Measurements from ENCODE around the gene ITM2B.

DNA sequence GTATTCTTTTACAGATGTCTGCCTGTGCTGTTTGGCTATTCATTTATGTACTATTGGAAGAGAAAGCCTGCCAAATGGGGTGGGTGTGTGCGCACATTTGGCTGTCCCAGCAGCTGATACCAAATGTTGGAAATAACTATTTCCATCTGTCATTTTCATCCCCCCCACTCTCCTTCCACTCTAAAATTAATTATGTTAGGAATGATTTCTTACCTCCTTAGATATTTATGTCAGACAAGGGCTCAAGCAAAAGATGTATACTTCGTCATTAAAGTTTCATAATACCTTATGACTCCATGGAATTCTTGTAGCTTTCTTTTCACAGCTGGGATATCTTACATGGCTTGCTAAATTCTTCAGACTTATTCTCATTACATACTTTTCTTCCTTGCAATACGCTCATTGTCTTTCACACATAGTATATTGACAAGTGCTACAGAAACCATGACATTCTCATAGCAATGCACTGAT is 18.6 kb downstream of the ITM2B start:
- TF ChIP-seq, protein P1, sequence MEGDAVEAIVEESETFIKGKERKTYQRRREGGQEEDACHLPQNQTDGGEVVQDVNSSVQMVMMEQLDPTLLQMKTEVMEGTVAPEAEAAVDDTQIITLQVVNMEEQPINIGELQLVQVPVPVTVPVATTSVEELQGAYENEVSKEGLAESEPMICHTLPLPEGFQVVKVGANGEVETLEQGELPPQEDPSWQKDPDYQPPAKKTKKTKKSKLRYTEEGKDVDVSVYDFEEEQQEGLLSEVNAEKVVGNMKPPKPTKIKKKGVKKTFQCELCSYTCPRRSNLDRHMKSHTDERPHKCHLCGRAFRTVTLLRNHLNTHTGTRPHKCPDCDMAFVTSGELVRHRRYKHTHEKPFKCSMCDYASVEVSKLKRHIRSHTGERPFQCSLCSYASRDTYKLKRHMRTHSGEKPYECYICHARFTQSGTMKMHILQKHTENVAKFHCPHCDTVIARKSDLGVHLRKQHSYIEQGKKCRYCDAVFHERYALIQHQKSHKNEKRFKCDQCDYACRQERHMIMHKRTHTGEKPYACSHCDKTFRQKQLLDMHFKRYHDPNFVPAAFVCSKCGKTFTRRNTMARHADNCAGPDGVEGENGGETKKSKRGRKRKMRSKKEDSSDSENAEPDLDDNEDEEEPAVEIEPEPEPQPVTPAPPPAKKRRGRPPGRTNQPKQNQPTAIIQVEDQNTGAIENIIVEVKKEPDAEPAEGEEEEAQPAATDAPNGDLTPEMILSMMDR (IDR thresholded peaks at IDR 0.05 in 2 of 3, conservative IDR thresholded peaks at IDR 0.05 in 1 of 3; ENCODE audit: control insufficient read depth in 2 of 3, extremely low read depth in 1 of 3, insufficient read depth in 1 of 3, low read depth in 3 of 3, low read length in 3 of 3) = no peak
- TF ChIP-seq, protein P2, sequence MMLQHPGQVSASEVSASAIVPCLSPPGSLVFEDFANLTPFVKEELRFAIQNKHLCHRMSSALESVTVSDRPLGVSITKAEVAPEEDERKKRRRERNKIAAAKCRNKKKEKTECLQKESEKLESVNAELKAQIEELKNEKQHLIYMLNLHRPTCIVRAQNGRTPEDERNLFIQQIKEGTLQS (IDR thresholded peaks at IDR 0.05; ENCODE audit: borderline replicate concordance, extremely low read depth, low read depth, low read length) = no peak
- no peak for TF ChIP-seq BCL11A (IDR thresholded peaks at IDR 0.05; ENCODE audit: low read depth, low read length)
- TF ChIP-seq POLR2AphosphoS5 (IDR thresholded peaks at IDR 0.05; ENCODE audit: low read length) = no peak
- TF ChIP-seq SMAD1 (IDR thresholded peaks at IDR 0.05; ENCODE audit: low read depth, partially characterized antibody) = no peak
- TF ChIP-seq, protein P3, sequence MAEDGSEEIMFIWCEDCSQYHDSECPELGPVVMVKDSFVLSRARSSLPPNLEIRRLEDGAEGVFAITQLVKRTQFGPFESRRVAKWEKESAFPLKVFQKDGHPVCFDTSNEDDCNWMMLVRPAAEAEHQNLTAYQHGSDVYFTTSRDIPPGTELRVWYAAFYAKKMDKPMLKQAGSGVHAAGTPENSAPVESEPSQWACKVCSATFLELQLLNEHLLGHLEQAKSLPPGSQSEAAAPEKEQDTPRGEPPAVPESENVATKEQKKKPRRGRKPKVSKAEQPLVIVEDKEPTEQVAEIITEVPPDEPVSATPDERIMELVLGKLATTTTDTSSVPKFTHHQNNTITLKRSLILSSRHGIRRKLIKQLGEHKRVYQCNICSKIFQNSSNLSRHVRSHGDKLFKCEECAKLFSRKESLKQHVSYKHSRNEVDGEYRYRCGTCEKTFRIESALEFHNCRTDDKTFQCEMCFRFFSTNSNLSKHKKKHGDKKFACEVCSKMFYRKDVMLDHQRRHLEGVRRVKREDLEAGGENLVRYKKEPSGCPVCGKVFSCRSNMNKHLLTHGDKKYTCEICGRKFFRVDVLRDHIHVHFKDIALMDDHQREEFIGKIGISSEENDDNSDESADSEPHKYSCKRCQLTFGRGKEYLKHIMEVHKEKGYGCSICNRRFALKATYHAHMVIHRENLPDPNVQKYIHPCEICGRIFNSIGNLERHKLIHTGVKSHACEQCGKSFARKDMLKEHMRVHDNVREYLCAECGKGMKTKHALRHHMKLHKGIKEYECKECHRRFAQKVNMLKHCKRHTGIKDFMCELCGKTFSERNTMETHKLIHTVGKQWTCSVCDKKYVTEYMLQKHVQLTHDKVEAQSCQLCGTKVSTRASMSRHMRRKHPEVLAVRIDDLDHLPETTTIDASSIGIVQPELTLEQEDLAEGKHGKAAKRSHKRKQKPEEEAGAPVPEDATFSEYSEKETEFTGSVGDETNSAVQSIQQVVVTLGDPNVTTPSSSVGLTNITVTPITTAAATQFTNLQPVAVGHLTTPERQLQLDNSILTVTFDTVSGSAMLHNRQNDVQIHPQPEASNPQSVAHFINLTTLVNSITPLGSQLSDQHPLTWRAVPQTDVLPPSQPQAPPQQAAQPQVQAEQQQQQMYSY (CRISPR knock-in tag; IDR thresholded peaks at IDR 0.05) = no peak
- no peak for TF ChIP-seq POLR2A (IDR thresholded peaks at IDR 0.05; ENCODE audit: low read depth, low read length)
- no peak for TF ChIP-seq STAT3 (IDR thresholded peaks at IDR 0.05; ENCODE audit: low read depth, low read length)
- no peak for TF ChIP-seq NFYB (IDR thresholded peaks at IDR 0.05; ENCODE audit: insufficient read depth, low read depth, low read length)
- no peak for TF ChIP-seq EP300 (IDR thresholded peaks at IDR 0.05; ENCODE audit: borderline replicate concordance in 1 of 2, control insufficient read depth in 1 of 2, low read depth in 2 of 2, low read length in 2 of 2)
- no peak for TF ChIP-seq KDM1A (IDR thresholded peaks at IDR 0.05; ENCODE audit: borderline replicate concordance)
- no peak for TF ChIP-seq SP1 (IDR thresholded peaks at IDR 0.05; ENCODE audit: low read depth, low read length)
- no peak for TF ChIP-seq BHLHE40 (IDR thresholded peaks at IDR 0.05; ENCODE audit: borderline replicate concordance in 1 of 2, low read depth in 2 of 2, low read length in 1 of 2)

Data from GM12878 (cell line).